Measurements from ENCODE around the gene CKS1B. TPM values are rescaled to one million over a fixed set of nuclear protein-coding genes. Genes with fewer than 3 reads are reported as not detected.
A peak's percentile ranks its signal among the peaks of the same experiment; 100 is the strongest.

CKS1B gene
- total RNA-seq, 6 donors from 2014 or later, result 9.9 to 31.1 (median 22.5) TPM

DNA sequence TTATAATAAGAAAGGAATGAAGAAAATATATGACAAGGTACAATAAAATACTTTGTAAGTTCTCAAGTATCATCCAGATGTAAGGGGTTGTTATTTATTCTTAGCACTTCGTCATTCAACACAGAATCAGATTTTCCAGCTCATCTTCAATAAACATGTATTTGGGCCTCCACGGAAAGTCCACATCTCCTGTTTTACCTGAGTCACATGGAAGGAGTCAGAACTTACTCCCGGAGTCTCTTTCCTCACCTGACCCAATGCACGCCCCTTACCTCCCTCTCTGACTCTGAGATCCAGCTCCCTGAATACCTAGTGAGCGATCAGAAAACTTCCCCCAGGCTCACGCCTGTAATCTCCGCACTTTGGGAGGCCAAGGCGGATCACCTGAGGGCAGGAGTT lies 36.5 kb upstream of the CKS1B start:
- no peaks in the 10 kb centered on the region for H3K27me3 ChIP-seq
- peak overlapping the region; percentile 91 to 99 (median 96) for H3K27ac ChIP-seq
- DNase-seq (no peak), ATAC-seq (ENCODE audit: low FRiP score in 2 of 2) (no peak)
- 67 to 75% methylated on average over 8 of the region's 8 CpGs for WGBS, 2 donors
- no peak for TF ChIP-seq EP300 (IDR thresholded peaks at IDR 0.05)
- TF ChIP-seq POLR2A (IDR thresholded peaks at IDR 0.05), result no peak
- TF ChIP-seq POLR2AphosphoS5 (IDR thresholded peaks at IDR 0.05), result no peak
- TF ChIP-seq, protein P1, sequence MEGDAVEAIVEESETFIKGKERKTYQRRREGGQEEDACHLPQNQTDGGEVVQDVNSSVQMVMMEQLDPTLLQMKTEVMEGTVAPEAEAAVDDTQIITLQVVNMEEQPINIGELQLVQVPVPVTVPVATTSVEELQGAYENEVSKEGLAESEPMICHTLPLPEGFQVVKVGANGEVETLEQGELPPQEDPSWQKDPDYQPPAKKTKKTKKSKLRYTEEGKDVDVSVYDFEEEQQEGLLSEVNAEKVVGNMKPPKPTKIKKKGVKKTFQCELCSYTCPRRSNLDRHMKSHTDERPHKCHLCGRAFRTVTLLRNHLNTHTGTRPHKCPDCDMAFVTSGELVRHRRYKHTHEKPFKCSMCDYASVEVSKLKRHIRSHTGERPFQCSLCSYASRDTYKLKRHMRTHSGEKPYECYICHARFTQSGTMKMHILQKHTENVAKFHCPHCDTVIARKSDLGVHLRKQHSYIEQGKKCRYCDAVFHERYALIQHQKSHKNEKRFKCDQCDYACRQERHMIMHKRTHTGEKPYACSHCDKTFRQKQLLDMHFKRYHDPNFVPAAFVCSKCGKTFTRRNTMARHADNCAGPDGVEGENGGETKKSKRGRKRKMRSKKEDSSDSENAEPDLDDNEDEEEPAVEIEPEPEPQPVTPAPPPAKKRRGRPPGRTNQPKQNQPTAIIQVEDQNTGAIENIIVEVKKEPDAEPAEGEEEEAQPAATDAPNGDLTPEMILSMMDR (IDR thresholded peaks at IDR 0.05), result no peak
- peak overlapping the region in 3 of 4 donors; percentile 56 to 69 (median 63) for H3K4me3 ChIP-seq
- no peaks in the 10 kb centered on the region for H3K9me3 ChIP-seq
- no peaks in the 10 kb centered on the region for H3K36me3 ChIP-seq
- H3K4me1 ChIP-seq, result peaks cover 24 to 38% (median 36%) of the 10 kb centered on the region in 4 donors

- WGBS, 2 donors, result 97 to 98% methylated on average over 7 of the region's 7 CpGs
- ATAC-seq (ENCODE audit: low FRiP score in 2 of 2), result no peak
- no peak overlapping the region for H3K4me3 ChIP-seq
Measured at GRCh38 chr1:154938604-154939399, 35.7 kb upstream of the CKS1B start.

GRCh38 chr1:154940213-154940560 lies 34.3 kb upstream of the CKS1B start:
- H3K4me3 ChIP-seq, result no peak overlapping the region
- WGBS, 2 donors, result 83 to 86% methylated on average over 1 of the region's 1 CpG
- H3K4me1 ChIP-seq, result peaks cover 37 to 49% (median 43%) of the 10 kb centered on the region in 4 donors
- TF ChIP-seq EP300 (IDR thresholded peaks at IDR 0.05), result no peak
- TF ChIP-seq POLR2A (IDR thresholded peaks at IDR 0.05), result no peak
- TF ChIP-seq, protein P1 (IDR thresholded peaks at IDR 0.05), result no peak
- no peak for TF ChIP-seq POLR2AphosphoS5 (IDR thresholded peaks at IDR 0.05)
- no peak overlapping the region for H3K27ac ChIP-seq
- no peaks in the 10 kb centered on the region for H3K27me3 ChIP-seq
- ATAC-seq (ENCODE audit: low FRiP score in 2 of 2) (no peak), DNase-seq (no peak)
- H3K9me3 ChIP-seq, result no peaks in the 10 kb centered on the region
- H3K36me3 ChIP-seq, result peaks cover 0 to 7% (median 0%) of the 10 kb centered on the region in 4 donors

More at GRCh38 chr1:154938604-154939399, 35.7 kb upstream of the CKS1B start:
- no peak for DNase-seq
- Histone ChIP-seq H3K4me1 (peaks cover 30 to 45% (median 41%) of the 10 kb centered on the region in 4 donors), H3K9me3 (no peaks in the 10 kb centered on the region), H3K27ac (peak overlapping the region; percentile 91 to 99 (median 96)), H3K36me3 (no peaks in the 10 kb centered on the region), H3K27me3 (no peaks in the 10 kb centered on the region)
- no peak for TF ChIP-seq POLR2A (IDR thresholded peaks at IDR 0.05)
- no peak for TF ChIP-seq POLR2AphosphoS5 (IDR thresholded peaks at IDR 0.05)
- no peak for TF ChIP-seq EP300 (IDR thresholded peaks at IDR 0.05)
- TF ChIP-seq, protein P1 (IDR thresholded peaks at IDR 0.05), result no peak

DNA sequence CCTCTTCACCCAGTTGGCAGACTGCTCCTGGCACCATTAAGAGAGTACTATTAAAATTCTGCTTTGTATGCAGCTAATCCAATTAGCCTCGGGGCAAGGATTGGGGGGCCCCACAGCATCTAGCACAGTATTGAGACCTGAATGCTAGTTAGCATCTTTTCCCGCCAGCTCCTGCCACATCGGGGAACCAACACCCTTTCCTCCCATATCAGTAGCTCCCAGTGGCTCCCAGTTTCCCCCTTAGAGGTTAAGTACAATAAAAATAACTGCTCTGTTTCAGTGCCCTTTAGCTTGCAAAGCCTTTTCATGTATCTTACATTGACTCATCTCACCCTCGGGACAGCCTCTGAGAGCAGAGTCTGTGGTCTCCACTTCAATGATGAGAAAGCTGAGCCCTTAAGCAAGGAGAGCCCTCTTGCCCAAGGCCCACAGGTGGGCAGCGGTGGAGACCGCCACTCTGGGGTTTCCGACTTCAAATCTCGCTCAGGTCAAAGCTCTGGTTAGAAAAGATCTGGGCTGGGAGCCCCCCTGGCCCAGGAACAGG lies 33.8 kb upstream of the CKS1B start:
- DNase-seq, result no peak
- peaks cover 35 to 43% (median 38%) of the 10 kb centered on the region in 4 donors for H3K4me1 ChIP-seq
- WGBS, 2 donors, result 71 to 76% methylated on average over 7 to 8 of the region's 8 CpGs
- no peak for ATAC-seq (ENCODE audit: low FRiP score in 2 of 2)
- peak overlapping the region in 1 of 4 donors; percentile 76 for H3K27ac ChIP-seq
- no peak overlapping the region for H3K4me3 ChIP-seq
- TF ChIP-seq POLR2A (IDR thresholded peaks at IDR 0.05), result no peak
- TF ChIP-seq, protein P1 (IDR thresholded peaks at IDR 0.05), result no peak
- TF ChIP-seq POLR2AphosphoS5 (IDR thresholded peaks at IDR 0.05), result no peak
- TF ChIP-seq EP300 (IDR thresholded peaks at IDR 0.05), result no peak
- H3K27me3 ChIP-seq, result no peaks in the 10 kb centered on the region
- H3K9me3 ChIP-seq, result no peaks in the 10 kb centered on the region
- peaks cover 0 to 12% (median 2%) of the 10 kb centered on the region in 4 donors for H3K36me3 ChIP-seq
